AG09319 (cell line): ENCODE results near the gene SLC39A2.

Experiments used
- DNase-seq: peaks from one replicate; pipeline ENCODE4 v3.0.0-alpha.2; 2010; ENCODE audit warnings: low read depth; ENCODE audit errors: extremely low read depth
- TF ChIP-seq, protein P1 (sequence below): IDR thresholded peaks from 2 replicates; pipeline ENCODE4 v1.5.1; 2011; ENCODE audit warnings: low read depth, mild to moderate bottlenecking, inconsistent platforms, low read length, moderate library complexity

The SLC39A2 gene

DNA sequence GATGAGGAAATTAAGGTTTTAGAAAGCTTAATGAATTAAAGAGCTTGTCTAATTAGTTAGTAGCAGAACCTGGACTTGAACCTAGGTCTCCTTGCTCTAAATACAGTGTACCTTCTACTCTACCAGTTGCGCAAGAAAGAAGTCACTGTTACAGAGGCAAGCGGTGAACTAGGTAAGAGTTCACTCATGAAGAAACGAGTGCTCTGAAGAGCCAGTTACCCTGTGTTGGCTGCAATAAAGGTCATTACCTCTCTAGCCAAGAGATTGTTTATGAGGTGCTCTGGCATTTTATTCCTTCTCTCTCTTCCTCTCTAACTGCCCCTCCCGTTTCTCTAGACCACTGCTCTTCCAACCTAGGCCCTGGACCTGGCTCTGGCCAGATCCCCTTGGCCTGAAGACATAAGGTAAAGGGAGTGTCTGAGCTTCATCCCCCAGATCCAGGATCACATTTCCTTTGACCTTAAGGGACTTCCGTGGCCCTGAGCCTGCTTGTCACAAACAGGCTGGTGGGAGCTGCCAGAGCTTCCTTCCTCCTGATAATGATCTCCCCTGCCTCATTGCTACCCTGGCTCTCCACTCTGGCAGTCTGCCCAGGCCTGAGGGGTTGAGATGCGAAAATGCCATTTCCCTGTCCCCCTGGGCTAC, 45.0 kb downstream of the SLC39A2 start:
- DNase-seq = no peak
- TF ChIP-seq, protein P1, sequence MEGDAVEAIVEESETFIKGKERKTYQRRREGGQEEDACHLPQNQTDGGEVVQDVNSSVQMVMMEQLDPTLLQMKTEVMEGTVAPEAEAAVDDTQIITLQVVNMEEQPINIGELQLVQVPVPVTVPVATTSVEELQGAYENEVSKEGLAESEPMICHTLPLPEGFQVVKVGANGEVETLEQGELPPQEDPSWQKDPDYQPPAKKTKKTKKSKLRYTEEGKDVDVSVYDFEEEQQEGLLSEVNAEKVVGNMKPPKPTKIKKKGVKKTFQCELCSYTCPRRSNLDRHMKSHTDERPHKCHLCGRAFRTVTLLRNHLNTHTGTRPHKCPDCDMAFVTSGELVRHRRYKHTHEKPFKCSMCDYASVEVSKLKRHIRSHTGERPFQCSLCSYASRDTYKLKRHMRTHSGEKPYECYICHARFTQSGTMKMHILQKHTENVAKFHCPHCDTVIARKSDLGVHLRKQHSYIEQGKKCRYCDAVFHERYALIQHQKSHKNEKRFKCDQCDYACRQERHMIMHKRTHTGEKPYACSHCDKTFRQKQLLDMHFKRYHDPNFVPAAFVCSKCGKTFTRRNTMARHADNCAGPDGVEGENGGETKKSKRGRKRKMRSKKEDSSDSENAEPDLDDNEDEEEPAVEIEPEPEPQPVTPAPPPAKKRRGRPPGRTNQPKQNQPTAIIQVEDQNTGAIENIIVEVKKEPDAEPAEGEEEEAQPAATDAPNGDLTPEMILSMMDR = no peak

DNA sequence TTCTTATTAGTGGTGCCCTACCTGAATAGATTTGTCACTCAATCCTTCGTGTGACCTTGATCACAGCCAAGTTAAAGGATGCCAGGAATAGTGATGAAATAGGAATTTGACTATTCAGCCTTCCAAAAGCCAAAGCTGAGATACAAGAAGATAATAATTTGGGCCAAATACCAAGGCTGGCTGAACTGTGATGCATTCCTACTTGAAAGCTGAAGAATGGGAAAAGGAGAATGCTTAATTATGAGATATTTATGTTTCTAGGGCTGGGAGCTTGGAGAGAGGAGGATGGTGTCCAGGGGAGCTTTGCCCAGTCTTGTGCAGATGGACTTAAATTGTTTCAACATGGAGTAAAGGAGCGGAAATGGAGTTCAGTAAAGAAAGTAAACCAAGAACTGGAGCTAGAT, 48.3 kb downstream of the SLC39A2 start:
- TF ChIP-seq, protein P1 = no peak
- no peak for DNase-seq

DNA sequence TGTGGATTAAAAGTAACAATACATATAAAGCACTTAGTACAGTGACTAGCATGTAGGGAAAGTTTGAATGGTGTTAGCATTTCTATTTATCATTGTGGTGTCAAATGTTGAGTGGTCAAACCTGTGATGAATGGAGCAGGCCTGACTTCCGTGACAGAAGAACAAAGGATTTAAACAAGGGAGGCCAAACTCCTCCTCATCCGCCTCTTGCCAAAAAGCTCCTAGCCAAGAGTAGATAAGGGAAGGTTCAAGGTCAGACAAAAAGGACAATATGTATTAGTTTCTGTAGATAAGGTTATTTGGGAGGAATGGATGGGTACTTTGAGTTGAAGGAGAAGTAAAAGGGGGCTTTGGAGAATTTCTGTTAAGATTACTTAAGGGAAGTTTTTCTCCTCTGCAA, 49.5 kb downstream of the SLC39A2 start:
- TF ChIP-seq, protein P1 = no peak

DNA sequence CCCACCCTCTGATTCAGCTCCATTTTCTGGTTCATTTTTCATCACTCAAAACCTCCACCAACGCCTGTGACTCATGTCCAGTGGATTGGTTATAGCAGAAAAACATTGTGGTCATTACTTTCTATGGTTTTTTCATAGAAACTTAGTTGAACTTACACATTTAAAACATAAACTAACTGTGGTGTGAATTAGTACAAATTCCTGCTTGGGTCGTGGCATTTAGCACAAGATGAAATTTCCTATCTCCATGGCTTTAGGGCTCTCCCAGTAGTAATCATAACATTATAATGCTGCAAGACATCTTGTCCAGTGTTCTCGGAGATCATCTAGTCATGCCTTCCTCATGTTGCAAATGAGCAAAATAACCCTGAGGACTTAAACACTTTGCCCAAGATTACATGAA, 50.2 kb downstream of the SLC39A2 start:
- no peak for DNase-seq
- TF ChIP-seq, protein P1 = no peak

More for the DNA sequence above, 49.5 kb downstream of the SLC39A2 start:
- DNase-seq = no peak

DNA sequence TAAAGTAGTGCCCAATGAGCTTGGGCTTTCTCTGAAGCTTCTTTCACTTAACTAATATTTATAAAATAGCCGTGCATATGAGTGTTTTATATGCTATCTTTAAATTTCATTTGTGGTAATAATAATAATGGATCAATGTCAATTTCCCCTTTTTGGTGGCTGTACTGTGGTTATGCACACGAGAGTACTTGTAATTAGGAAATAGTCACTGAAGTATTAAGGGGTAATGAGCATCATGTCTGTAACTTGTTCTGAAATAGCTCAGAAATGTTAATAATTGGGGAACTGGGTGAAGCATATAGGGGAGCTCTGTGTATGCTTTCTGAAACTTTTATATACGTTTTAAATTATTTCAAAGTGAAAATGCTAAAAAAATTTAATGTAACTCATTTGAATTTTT, 51.5 kb downstream of the SLC39A2 start:
- TF ChIP-seq, protein P1 = no peak
- no peak for DNase-seq
